ENCODE data around the gene GRID1.

GRID1 gene

DNA sequence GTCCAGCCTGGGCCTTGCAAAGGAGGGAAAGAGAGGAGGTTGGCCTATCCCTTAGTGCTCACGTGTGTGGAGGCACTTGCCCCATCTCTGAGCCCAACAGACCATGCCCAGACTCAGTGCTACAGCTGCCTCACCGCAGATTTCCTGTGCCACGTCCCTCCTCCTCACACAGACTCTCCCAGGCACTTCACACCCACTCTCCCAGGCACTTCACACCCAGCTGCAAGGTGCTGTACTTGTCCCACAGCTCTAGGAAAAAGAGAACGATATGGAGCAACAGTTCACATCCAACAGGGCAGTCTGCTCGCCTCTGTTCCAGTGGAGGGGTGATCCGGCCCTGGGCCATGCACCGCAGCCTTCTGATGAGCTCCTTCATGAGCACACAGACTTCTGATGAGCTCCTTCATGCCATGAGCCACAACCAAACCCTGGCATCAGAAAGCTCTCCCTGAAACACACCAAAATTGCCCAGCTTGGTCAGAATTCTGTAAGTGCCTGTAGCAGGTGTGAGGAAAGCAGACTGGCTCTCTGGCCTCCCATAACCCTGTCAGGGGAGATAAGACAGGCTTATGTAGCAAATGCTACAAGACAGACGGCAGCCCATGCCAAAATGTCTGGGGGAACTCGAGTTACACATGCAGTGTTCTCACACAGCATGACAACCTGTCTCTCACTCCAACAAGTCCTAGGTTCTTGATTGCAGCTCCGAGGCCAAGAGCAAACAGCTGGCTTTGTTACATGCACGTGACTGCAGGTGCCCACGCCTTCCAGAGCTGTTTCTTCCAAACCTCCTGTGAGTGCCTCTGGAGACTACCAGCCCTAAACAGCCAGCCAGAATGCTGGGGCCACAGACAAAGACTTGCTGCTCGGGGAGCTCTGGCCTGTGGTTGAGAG lies 348.5 kb downstream of the GRID1 start:
- peak; percentile 14 for DNase-seq

DNA sequence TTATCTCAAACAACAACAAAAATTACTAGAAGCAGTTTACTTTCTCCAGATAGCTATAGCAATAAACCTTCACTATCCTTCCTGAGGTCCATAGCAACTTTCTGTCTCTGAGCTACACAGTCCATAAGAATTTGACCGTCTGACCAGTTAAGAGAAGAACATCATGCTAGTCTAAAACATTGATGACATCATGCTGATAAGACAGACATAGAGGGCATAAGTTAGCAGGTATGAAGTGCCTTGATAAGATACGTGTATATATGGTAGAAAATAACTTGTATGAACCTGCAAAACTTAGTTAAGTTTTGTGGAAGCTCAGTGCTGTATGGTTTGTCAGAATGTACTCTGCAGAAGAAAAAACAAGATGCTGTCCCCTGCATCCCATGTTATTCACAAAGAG lies 353.0 kb downstream of the GRID1 start:
- no peak for DNase-seq

DNA sequence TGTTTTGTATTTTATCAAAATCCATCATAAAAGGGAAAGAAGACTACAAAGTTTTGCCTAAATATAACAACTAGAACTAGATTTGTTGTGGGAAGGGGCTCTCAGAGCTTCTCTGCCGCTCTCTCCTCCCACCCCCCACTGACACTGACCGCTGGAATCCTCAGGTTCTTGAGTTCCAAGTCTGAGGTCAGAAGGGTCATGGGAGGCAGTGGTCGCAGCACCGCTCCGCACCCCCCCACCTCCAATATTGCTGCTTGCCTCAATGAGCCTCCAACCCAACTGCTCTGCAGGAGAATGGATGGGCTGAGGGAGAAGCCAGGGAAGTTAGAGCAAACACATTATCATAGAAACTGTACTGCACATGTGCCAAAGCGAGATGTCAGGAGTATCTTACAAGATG lies 359.4 kb downstream of the GRID1 start:
- DNase-seq = no peak

DNA sequence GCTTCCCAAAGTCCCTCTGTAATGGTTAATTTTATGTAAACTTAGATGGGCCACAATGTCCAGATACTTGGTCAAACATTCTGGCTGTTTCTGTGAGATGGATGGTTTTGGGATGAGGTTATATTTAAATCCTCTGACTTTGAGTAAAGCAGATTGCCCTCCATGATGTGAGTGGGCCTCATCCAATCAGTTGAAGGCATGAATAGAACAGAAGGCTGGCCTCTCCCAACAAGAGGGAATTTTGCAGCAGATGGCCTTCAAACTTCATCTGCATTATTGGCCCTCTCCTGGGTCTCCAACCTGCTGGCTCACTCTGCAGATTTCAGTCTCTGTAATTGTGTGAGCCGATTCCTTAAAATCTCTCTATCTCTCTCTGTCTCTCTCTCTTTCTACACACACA lies 362.3 kb downstream of the GRID1 start:
- DNase-seq = no peak

DNA sequence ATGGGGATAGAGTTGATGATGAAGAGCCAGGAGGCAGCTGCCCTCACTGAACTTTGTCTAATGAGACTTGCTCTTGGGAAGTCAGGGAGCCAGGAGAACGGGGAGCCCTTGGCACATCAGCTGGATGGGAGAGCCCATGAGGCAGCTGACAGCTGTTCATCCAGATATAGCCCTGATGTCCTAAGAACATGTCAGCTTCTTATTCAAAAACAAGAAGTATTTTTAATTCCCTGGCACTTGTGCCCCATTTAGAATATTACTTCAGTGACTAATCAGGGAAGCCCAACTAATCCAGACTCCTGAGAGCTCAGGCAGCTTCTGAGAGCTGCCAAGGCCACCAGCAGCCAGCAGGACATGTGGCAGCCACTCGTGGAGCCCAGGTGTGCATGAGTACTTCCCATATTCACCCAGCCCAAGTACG lies 363.4 kb downstream of the GRID1 start:
- no peak for DNase-seq

DNA sequence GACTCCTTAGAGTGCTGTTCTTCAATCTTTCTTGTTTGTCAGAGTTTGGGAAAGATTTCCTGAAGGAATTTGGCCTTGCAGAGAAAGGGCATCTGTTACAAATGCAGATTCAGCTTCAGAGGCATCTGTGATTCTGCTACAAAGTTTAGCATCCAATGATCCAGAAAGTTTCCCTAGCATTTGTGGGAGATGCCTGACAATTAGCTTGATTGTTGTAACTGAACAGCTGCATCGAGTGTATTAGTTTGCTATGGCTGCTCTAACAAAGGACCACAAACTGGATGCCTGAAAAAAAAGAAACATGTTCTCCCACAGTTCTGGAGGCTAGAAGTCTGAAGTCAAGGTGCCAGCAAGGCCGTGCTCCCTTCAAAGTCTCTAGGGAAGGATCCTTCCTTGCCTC lies 365.1 kb downstream of the GRID1 start:
- DNase-seq = no peak

DNA sequence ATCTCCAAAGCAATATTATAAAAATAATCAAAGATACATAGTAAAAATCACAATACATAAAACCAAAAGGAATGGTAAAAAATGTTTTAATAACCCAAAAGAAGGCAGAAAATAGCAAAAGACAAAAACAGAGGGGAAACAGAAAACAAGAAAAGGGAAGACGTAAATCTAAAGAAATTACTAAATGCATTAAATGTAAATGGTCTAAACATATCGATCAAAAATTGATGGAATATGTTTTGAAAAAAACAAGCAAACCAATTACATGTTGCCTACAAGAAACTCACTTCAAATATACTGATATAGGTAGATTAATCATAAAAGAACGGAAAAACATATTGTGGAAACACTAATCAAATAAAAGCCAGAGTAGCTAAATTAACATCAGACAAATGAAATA lies 369.1 kb downstream of the GRID1 start:
- DNase-seq = no peak

DNA sequence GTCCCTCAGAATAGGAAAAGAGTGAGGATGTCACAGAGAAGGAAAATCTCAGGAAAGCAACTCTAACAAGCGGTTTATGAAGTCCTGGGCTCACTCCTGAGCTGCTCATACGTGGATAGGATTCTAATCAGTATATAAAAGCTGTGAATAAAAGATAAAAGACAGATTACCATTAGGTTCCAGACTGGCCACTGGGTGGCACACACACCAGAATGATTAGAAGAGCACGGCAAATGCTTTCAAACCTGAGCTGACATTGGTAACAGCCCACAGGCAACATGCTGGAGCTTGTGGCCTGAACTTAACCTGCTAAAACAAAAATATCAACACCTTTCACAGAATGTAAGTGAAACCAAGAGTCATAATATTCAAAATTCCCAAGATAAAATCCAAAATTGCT lies 370.8 kb downstream of the GRID1 start:
- DNase-seq = peak; percentile 67

DNA sequence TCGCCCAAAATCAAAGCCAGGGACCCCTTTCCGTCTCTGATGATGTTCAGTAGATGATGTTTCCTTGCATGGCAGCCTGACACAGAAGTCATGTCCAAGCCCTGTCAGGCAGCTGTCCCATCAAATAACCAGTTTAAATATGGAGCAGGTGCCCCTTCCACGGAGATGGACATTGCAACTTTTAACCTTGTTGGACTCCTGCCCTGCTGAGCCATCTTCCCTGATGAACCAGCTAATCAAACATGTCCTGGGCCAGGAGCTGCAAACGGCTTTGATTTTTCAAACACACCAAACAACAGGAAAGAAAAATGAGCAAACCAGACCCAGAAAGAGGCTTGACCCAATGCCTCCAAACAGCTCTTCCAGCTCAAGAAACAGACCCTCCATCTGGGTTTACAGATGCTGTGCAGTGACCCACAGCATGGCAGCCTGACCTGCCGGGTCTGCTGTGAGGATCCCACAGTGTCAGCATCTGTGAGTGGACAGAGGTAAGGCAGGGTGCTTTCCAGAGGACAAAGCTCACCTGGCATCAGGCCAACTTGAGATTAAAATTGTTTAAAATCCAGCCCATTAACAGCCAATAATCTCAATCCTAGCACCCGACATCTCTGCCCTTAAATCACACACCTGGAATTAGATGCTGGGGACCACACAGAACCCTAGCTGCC lies 372.6 kb downstream of the GRID1 start:
- DNase-seq = no peak

DNA sequence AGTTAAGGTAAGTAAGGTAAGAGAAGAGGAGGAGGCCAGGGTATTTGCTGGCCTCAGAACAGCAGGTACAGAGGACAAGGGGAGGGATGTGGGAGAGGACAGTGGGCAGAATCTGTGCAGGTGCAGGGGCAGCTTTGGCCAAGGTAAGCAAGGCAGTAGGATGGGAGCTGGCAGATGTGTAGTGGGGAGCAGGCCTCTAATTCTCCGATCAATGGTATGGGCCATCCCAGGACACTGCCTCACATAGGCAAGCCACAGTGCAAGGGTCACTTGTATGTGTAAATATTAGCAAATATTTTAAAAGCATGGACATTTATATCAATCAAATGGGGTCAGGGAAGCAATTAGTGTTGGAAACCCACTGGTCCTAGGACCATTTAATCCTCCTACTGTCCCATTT lies 373.5 kb downstream of the GRID1 start:
- DNase-seq = no peak

DNA sequence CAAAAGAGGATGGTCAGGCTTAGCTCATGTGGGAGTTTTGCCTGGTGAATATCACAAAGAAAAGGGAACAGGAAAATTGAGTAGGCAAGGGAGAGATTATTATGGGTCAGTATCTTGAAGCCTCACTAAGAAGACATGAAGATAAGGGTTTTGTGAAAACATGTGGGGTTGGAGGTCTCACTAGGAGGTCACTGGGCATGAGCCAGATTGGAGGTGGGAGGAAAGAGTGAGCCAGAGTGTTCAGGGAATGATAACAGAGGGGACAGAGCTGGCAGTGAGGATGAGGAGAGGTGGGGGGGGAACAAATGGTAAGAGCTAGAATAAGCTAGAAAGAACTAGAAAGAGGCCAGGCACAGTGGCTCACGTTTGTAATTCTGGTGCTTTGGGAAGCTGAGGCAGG lies 374.3 kb downstream of the GRID1 start:
- DNase-seq = no peak

DNA sequence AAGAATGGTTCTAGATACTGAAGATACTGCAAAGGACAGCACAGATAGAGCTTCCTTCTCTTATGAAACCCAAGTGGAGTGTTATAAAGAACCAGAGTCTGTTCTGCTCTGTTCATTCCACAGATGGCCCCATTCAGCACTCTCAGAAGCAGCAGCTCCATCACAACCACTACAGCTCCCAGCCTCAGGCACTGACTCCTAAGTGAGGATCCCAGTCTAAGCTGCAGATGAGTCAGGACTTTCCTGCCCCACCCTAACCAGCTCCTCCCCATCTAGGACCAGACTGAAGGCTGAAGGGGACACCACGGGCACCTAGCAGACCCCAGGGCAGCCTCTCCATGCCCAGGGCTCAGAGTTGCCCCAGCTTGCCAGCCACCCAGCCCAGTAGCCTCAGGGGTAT lies 379.8 kb downstream of the GRID1 start:
- DNase-seq = no peak

DNA sequence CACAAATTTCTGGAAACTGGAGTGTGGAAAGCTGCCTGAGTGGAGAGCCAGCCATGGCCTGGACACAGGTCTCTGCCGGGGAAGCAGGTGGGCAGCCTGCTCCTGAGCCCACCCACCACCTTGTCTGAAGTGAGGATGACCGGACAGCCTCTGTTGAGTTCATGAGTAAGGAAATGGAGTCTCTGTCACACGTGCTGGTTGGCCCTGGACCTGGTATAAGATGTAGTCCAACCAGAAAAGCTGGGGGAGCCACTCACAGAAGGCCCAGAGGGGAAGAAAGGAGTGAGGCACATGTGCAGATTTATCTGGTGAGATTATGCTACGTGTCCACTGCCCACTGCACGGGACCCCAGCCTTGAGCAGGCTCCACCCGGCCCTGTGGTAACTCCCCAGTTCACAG lies 383.5 kb downstream of the GRID1 start:
- DNase-seq = no peak

DNA sequence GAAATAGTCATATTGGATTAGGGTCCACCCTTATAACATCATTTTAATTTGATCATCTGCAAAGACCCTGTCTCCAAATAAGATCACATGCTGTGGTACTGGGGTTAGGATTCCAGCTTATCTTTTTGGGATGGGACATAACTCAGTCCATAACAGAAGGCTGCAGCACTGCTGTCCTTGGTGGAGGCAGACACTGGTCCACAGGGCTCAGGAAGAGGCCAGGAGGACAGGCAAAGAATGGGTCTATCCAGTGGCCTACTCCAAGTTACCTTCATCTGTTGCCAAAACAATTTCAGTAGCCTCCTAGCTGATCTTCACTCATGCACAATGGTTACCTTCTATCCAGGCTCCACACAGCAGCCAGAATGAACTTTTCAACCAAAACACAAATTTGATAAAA lies 387.0 kb downstream of the GRID1 start:
- no peak for DNase-seq

DNA sequence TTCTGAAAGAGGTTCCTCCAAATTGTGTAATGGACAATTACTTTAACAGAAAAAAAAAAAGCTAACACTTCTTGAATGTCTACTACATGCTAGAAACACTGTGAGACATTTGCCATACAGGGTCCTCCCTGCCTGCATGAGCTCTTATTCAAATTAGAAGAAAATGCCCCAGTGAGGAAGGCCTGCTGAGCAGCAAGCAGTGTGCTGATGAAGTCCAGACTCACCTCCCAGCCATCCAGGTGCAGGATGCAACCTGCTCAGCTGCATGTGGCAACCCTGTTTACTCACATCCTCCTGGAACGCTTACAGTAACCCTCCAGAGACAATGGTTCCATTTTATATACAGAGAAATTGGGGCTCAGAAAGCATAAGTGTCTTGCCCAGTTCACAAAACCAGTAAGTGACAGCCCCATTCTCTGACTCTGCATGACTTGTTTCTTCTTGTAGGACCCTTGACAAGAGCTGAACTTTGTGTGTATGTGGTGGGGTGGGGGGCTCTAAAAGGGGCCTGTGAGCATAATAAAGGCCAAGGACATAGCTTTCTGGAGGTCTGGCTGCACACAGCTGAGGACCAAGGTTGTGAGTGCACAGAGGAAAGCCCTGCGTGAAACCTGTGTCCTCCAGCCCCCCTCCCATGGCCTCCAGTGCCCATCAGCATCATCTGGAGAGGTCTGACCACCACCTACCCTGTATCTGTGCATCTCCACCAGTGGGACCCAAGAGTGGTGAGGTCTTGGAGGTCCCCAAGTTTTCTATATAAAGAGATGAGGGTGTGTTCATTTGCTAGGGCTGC lies 387.8 kb downstream of the GRID1 start:
- DNase-seq = no peak

DNA sequence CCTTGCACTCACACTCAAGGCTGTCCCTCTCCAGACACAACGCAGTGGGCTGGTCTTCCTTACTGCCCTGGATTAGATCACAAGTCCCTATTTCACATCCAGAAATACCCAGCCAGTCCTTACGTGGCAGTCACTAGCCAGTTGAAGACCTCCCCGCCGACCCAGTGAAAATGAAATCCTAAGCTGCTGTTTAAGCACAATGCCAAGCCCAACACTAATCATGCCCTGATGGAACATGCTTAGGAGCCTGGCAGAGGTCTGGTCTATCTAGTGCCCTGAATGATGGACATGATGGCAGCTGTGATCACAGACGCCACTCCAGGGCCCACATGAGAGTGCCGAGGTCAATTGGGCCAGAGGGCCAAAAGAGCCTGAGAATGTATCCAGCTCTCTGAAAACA lies 389.0 kb downstream of the GRID1 start:
- DNase-seq = no peak

DNA sequence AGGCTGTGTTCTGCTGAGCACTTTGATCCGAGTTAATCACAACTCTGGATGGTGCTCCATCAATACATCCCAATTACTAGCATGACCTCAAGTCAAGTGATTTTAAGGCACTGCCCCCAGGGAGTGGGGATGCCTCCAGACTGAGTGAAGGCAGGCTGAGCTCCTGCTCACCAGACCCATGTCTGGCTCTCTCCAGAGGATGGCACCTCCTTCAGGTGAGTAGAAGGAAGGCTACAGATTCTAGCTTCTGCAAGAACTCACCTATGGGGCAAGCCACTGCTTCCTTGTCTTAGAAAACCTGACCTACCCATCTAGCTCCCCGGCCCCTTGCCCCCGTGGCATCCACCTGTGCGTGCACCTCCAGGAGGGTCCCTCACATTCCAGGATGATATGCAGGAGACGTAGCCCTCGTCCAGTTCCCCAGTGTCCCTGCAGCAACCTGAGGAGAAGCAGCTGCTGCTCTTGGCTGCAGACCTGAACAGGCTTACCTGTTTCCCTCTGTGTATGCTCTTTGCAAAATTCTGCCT lies 390.3 kb downstream of the GRID1 start:
- no peak for DNase-seq

DNA sequence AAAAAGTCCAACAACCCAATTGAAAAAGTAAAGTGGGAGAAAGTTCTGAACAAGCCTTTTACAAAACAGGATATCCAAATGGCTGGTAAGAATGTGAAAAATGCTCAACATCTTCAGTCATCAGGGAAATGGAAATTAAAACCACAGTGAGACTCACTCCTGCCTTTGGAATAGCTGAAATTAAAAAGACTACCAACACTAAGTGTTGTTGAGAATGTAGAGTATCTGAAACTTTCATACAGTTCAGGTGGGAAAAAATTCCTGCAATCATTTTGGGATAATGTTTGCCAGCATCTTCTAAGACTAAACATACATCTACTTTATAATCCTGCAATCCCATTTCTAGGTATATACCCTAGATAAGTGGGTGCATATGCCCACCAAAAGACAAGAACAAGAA lies 395.1 kb downstream of the GRID1 start:
- DNase-seq = no peak

DNA sequence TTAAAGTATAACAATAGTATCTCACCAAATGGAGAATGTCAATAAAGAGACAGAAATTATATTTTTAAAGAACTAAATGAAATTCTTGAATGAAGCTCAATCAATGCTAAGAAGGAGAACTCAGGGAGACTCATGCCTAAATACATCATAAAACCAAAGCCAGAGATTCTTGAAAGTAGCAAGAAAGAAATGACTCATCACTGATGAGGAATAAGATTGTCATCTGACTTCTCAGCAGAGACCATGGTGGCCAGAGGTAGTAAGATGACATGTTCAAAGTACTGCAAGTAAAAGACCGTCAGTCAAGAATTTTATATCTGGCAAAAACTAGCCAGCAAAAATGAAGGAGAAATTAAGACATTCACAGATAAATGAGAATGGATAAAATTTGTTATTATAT lies 399.0 kb downstream of the GRID1 start:
- no peak for DNase-seq

DNA sequence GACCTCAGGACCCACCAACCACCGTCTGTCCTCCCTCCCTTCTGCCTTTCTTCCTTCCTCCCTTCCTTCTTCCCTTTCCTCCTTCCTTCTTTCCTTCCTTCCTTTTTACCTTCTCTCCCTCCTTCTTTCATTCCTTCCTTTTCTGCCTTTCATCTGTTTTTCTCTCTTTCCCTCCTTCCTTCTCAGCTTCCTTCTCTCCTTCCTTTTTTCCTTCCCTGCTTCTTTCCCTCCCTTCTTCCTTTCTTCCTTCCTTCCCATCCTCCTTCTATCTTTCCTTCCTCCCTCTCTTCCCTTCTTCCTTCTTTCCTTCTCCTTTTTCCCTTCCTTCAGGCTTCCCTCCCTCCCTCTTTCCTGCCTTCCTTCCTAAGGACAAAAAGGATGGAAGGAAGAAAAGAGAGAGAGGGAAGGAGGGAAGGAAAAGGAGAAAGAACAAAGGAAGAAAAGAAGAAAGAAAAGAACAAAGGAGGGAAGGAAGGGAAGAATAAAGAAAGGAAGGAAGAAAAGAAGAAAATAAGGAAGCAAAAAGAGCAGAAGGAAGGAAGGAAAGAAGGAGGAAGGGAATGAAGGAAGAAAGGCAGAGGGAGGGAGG lies 405.0 kb downstream of the GRID1 start:
- DNase-seq = no peak

DNA sequence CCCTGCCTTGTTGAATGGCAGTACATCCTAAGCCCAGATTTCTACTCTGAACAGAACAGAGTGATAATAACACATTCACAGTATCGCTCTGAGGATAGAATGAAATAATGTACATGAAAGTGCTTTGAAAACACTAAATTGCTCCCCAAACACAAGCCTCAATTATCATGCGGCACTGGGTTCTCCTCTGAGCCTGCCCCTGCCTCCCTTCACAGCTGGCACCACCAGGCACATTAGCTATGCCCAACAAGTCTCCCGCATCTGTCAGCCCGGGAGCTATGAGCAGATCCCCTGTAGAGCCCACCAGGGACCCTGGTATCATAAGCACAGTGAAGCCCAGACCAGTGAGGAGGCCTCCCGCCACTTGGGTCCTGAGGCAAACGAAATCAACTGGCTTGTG lies 405.5 kb downstream of the GRID1 start:
- no peak for DNase-seq

DNA sequence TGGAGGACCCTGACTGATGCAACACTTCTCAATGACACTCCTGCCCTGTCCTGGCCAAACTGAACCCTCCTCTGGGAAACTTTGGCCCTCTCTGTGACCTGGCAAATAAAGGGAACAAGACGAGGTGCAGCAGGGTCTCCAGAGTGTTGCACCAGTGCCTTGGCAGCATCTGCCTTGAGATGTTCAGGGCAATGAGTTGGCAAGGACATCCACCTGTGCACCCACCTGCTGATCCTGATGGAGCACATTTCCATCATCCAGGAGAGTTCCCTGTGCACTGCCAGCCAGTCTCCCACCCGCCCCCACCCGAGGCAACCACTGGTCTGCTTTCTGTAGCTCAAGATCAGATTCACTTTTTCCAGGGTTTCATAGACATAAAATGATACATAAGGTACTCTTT lies 407.4 kb downstream of the GRID1 start:
- DNase-seq = no peak

DNA sequence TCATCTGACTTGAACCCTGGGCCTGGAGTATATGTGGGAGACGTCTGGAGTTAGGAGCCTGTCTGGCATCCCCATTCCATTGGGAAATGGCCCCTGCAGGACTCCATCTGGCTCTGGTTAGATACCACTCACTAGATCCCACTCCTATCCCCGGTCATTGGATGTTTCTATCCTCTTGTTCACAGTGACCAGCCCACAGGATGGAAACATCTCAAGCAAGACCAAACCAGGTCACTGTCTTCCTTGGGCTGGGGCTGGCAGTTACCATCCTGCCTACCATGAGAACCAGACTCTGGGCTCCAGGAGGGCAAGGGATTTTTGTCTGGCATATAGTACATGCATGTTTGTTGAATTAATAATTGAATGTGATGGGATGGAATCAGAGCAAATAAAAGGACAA lies 415.7 kb downstream of the GRID1 start:
- no peak for DNase-seq

All from DMS53 (cell line).